HG03108 (cell line): ENCODE results near the gene CRELD2.
"Not testable (repeated sequence)": the region's sequence is repeated elsewhere in the genome, so short reads cannot be mapped to it uniquely, and the experiment has no call there.

ENCODE experiments used
- ATAC-seq: cut with Tn5 transposase; IDR thresholded peaks from one replicate; pipeline ENCODE4 v1.9.1; 2021; ENCODE audit warnings: moderate library complexity; ENCODE audit not compliant: unreplicated experiment

Gene CRELD2

DNA sequence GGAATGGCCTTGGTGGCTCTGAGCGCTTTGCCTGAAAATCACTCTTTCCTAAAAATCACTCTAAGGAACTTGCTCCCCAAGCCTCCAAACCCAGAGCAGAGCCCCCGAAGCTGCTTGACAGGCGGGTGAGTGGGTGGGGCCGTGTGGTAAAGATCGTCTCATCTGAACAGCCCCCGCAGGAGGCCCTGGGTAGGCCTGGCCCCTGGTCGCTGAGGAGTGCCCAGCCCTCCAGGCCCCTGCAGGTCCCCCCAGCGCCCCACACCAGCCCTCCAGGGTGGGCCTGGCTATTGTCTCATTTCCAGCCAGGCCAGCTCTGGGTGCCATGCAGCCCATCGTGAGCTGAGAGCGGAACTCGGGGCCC lies 25.0 kb downstream of the CRELD2 start:
- ATAC-seq = no peak

GRCh38 chr22:49943771-49944398 lies 25.5 kb downstream of the CRELD2 start:
- no peak for ATAC-seq

DNA sequence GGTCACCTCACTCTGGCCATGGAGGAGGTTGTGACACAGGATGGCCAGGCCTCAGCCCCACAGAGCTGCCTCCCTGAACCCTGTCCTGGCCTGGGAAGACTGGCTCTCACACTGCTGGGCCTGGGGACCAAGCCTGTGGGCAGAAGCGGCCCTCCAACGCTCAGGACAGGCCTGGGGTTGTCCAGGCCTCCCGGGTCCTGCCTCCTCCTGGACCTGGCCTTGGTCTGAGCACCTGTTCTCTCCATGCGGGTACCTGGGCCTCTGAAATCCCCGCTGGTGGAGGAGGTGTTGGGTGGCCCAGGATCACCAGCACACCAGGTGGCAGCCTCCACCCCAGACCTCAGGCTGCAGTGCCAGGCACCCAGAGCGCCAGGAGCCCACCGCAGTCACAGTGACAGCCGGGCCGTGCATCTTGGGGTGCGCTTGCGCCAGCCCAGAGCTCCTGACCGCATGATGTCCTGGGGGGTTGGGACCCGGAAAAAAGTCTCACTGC lies 26.0 kb downstream of the CRELD2 start:
- no peak for ATAC-seq

- ATAC-seq = not testable (repeated sequence)
Measured at GRCh38 chr22:49945042-49945794, 26.8 kb downstream of the CRELD2 start.

DNA sequence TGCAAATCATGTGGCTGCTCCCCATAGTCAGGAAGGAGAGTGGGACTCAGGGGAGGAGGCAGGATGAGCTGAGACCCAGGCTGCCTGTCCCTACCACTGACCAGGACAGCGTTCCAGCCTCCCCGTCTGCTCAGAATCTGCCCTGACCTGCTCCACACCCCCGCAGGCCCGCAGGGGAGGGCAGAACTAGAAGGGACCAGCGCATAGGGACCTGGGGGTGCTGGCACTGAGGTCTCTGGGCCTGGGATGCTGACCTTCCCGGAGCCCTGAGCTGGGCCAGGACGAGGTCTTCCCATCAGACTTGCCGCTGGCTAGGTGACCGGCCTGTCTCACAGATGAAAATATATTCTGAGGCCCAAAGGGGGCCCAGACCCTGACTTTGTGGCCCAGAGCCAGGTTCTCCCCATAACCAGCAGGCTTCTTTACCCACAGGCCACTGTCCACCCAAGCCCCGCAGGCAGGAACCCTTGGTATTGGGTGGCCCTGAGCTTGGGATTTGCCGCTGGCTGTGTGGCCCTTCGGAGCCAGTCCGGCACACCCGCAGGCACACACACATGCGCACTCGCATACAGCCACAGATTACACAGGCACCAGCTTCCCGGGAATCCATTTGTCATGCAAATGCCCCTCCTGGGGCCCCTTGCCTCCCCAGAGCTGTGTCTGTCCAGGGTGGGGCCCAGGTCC lies 28.3 kb downstream of the CRELD2 start:
- ATAC-seq = no peak

- no peak for ATAC-seq
Measured at GRCh38 chr22:49947296-49947622, 28.8 kb downstream of the CRELD2 start.

GRCh38 chr22:49948116-49948957 lies 29.9 kb downstream of the CRELD2 start:
- no peak for ATAC-seq

DNA sequence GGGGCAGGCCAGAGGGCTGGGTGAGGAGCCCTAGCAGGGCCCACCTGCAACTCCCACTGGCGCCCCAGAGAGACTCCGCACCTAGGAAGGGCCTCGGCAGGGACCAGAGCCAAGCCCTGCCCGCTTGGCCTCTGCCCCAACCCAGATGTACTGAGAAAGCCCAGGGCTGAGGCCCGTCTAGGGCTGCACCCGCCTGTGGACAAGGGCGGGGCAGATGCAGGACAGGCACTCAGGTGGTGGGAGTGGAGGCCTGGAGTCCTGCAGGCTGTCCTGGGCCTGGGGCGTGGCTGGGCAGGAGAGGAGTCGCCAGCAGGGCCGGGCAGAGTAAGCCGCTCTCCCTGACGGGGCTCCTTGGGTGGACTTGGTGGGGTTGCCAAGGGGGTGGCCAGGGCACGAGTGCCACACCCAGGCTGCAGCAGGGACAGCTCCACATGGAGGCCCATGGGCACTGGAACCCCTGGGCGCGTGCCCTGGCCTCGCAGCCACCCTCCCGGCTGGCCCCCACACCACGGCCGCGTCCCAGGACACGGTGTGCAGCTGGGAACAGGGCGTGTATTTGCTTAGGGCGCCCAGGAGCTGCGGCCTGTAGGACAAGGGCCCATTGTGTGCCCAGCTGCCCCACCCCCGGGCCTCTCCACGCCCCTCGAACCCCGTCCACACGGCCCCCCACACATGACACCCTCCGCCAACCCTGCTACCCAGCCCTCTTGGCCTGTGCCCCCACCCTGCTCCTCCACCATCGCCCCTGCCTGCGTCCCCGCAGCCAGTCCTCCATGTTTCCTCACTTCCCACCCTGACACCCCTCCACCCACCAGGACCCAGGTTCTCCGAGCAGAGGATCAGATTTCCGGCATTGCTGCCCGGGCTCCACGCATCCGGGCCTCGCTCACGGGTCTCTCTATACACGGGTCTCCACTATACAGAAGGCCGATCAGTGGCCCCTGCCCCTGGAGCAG lies 30.8 kb downstream of the CRELD2 start:
- no peak for ATAC-seq

- no peak for ATAC-seq
Measured at GRCh38 chr22:49949914-49950292, 31.5 kb downstream of the CRELD2 start.

DNA sequence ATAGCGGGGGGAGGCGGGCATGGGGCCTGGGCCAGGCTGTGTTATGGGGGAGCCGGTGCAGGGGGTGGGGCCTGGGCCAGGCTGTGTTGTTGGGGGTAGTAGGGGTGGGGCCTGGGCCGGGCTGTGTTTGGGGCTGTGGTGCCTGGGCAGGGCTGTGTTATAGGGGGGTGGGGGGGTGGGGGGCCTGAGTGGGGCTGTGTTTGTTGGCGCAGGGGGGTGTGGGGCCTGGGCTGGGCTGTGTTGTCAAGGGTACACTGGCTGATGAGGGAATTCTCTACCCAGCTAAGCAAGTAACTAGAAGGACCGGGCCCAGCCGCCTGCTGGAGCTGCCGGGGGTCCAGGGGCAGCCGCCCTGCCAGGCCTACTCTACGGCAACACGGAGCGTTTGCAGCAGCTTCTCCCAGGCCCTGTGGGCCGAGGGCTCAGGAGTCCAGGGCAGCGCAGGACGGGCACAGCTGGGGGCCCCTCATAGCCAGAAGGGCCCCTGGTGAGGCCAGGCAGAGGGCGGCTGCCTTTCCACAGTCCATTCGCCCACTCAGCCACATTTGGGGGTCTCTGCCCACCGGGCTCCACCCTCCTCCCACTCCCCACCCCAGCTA lies 32.1 kb downstream of the CRELD2 start:
- no peak for ATAC-seq

GRCh38 chr22:49951000-49951677 lies 32.7 kb downstream of the CRELD2 start:
- no peak for ATAC-seq

DNA sequence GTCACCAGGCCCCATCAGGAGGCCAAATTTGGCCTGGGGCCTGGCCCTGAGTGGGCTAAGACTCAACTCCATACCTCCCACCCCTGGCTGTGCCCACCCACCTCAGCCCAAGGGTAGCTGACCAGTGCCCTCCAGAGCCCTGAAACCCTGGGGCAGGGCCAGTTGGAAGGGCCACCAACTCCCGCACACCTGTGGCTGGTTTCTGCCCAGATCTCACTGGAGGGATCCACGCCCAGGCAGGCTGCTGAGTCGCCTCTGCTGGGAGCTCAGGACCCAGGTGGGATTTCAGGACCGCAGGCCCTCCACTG lies 33.2 kb downstream of the CRELD2 start:
- ATAC-seq = no peak

GRCh38 chr22:49951986-49952896 lies 33.8 kb downstream of the CRELD2 start:
- no peak for ATAC-seq

DNA sequence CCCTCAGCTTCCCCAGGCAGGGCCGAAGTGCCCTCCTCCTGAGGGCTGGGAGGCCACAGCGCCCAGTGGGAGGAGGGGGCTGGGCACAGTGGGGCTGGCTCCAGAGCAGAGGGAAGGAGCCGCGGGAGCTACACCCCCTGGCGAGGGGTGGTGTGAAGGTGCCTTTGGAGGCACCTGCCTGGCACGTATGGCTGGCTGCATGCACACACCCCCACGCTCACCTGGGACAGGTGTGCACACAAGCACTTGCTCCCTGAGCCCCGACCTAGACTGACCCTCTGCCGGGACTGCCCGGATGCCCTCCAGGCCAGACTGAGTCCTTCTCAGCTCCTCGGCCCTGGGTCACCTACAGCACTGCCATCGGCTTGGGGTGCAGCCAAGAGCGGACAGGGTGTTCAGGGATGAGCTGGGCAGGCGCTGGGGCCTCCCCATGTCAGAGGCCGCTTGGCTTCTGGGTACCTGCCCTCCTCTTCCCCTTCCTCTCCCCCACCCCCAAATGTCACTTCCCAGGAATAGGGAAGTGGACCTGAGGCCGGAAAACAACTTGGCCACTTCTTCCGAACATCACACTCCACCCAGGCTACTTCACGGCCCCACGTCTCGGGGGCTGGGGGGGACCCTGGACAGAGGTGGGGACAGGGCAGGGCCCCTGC lies 34.7 kb downstream of the CRELD2 start:
- no peak for ATAC-seq

GRCh38 chr22:49953680-49954344 lies 35.4 kb downstream of the CRELD2 start:
- ATAC-seq = no peak

DNA sequence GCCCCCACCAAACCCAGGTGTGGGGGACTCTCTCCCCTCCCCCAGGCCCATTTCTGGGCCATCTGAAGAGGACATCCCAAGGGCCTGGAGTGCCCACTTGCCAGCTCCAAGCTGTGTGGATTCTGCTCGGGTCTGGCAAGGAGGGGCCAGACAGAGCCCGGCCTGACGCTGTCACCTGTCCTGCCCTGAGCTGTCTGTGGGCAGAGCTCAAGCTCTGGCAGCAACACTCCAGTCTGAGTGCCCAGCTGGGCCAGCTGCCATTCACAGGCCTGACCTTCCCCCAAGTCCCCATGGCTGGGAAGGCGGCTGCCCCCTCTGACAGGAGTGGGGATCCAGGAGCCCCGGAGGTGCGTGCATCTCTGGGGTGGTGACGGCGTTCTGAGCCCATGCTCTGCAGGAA lies 35.9 kb downstream of the CRELD2 start:
- ATAC-seq = no peak

DNA sequence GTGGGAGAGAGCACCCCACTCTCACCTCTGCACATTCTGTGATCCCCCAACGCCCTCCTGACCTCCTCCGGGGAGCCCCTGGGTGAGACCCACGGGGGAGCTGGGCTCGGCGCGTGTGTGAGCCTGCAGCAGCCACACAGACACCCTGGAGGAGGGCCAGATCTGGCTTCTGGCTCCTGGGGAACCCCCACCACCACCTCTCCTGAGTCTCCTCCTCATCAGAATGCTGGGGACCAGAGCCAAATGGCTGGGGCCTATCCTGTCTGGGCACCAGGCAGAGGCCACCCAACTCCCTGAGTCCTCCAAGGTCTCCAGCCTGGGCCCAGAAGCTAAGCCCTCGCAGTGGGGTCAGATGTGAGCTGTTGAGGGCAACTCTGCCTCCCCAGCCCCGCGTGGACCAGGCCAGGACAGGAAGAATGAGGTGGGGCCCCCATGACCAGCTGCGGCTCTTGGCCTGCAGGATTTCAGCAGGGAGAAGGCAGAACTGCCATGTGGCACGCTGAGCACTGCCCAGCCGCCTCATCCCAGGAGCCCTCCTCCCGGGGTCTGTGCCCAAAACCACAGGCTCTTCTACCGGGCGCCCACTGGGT lies 36.7 kb downstream of the CRELD2 start:
- no peak for ATAC-seq
